Osteoblast (primary cell): Measurements from ENCODE around the gene ZEB2. TPM values are rescaled to one million over a fixed set of nuclear protein-coding genes. Genes with fewer than 3 reads are reported as not detected.

ENCODE experiments used
- DNase-seq: peaks from one replicate; pipeline ENCODE4 v3.0.0; 2011; ENCODE audit warnings: low spot score, mixed read lengths; ENCODE audit not compliant: insufficient read length; ENCODE audit errors: missing footprints
- H2AFZ ChIP-seq: 2 replicates; pipeline ENCODE4 v1.6.0; 2011; ENCODE audit warnings: mild to moderate bottlenecking, low read length
- H3K27ac ChIP-seq: 2 replicates; pipeline ENCODE4 v1.5.1; 2011; ENCODE audit warnings: mild to moderate bottlenecking, low read depth, low read length, moderate library complexity
- H3K27me3 ChIP-seq: 2 replicates; pipeline ENCODE4 v1.6.0; 2012; ENCODE audit warnings: mild to moderate bottlenecking, control low read depth, inconsistent platforms, low read length, moderate library complexity; ENCODE audit not compliant: insufficient read depth
- H3K36me3 ChIP-seq: 2 replicates; pipeline ENCODE4 v1.5.1; 2011; ENCODE audit warnings: mild to moderate bottlenecking, low read length, control low read depth, moderate library complexity; ENCODE audit not compliant: insufficient read depth
- H3K4me1 ChIP-seq: 2 replicates; pipeline ENCODE4 v1.5.1; 2011; ENCODE audit warnings: mild to moderate bottlenecking, low read length, control low read depth, moderate library complexity; ENCODE audit not compliant: insufficient read depth
- H3K4me2 ChIP-seq: 2 replicates; pipeline ENCODE4 v1.6.0; 2011; ENCODE audit warnings: mild to moderate bottlenecking, low read length; ENCODE audit not compliant: insufficient read depth
- H3K4me3 ChIP-seq: fragments of 200-600 bp; sonication (generic); 3 replicates; pipeline ENCODE4 v1.5.1; 2012; ENCODE audit warnings: mild to moderate bottlenecking, low read length, inconsistent platforms; ENCODE audit not compliant: insufficient read depth
- H3K79me2 ChIP-seq: 2 replicates; pipeline ENCODE4 v1.6.0; 2012; ENCODE audit warnings: mild to moderate bottlenecking, low read length, control low read depth, inconsistent platforms; ENCODE audit not compliant: insufficient read depth
- H3K9me3 ChIP-seq: 2 replicates; pipeline ENCODE4 v1.5.1; 2011; ENCODE audit warnings: low read depth, low read length, control low read depth
- H4K20me1 ChIP-seq: 2 replicates; pipeline ENCODE4 v1.6.0; 2012; ENCODE audit warnings: mild to moderate bottlenecking, low read length, control low read depth; ENCODE audit not compliant: insufficient read depth
- total RNA-seq: library from RNA; depleted of rRNA; stranded (reverse); fragments of >200 nt; gene quantifications from 2 replicates; pipeline ENCODE4 v1.2.3, GENCODE V29; 2012
- TF ChIP-seq, protein P1 (sequence below): IDR thresholded peaks from 2 replicates; pipeline ENCODE4 v1.5.1; 2011; ENCODE audit warnings: mild to moderate bottlenecking, low read depth, low read length, moderate library complexity; ENCODE audit errors: extremely low read depth

Gene ZEB2
- total RNA-seq, 1 donor, result 119 TPM

DNA sequence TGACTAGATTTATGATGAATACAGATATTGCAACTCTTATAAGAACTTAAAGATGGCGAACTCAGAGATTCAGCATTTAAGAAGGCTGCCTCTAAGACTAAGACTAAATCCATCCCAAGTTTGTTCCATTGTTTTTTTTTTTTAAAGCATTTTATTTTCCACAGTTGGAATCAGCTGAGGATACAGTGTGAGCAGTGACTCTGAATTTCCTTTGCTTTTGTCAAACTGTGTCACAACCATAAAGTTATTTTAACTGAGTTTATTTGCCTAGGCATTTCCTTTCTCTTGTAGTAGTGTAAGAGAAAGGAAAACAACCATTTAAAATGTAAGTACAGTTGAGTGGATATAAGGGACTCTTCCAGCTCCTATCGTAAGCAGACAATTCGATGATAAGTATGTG is 63.9 kb downstream of the ZEB2 start:
- Histone ChIP-seq H3K36me3 (no peaks in the 10 kb centered on the region), H3K4me3 (no peak overlapping the region), H3K9me3 (no peaks in the 10 kb centered on the region), H2AFZ (no peak overlapping the region), H3K27me3 (no peaks in the 10 kb centered on the region), H3K4me2 (peak overlapping the region; percentile 47), H3K4me1 (peaks cover 71% of the 10 kb centered on the region), H4K20me1 (no peaks in the 10 kb centered on the region), H3K79me2 (peaks cover 98% of the 10 kb centered on the region), H3K27ac (peak overlapping the region; percentile 96)
- TF ChIP-seq, protein P1, sequence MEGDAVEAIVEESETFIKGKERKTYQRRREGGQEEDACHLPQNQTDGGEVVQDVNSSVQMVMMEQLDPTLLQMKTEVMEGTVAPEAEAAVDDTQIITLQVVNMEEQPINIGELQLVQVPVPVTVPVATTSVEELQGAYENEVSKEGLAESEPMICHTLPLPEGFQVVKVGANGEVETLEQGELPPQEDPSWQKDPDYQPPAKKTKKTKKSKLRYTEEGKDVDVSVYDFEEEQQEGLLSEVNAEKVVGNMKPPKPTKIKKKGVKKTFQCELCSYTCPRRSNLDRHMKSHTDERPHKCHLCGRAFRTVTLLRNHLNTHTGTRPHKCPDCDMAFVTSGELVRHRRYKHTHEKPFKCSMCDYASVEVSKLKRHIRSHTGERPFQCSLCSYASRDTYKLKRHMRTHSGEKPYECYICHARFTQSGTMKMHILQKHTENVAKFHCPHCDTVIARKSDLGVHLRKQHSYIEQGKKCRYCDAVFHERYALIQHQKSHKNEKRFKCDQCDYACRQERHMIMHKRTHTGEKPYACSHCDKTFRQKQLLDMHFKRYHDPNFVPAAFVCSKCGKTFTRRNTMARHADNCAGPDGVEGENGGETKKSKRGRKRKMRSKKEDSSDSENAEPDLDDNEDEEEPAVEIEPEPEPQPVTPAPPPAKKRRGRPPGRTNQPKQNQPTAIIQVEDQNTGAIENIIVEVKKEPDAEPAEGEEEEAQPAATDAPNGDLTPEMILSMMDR, result no peak
- no peak for DNase-seq

- peak overlapping the region; percentile 96 for H3K27ac ChIP-seq
- H4K20me1 ChIP-seq, result no peaks in the 10 kb centered on the region
- H3K4me2 ChIP-seq, result peak overlapping the region; percentile 47
- no peak for DNase-seq
- H3K4me3 ChIP-seq, result peak overlapping the region; percentile 1
- H3K4me1 ChIP-seq, result peaks cover 58% of the 10 kb centered on the region
- H2AFZ ChIP-seq, result no peak overlapping the region
- no peaks in the 10 kb centered on the region for H3K27me3 ChIP-seq
- TF ChIP-seq, protein P1, result no peak
- no peaks in the 10 kb centered on the region for H3K9me3 ChIP-seq
- H3K36me3 ChIP-seq, result no peaks in the 10 kb centered on the region
- H3K79me2 ChIP-seq, result peaks cover 98% of the 10 kb centered on the region
These were observed 65.2 kb downstream of the ZEB2 start for GRCh38 chr2:144454466-144455287.

DNA sequence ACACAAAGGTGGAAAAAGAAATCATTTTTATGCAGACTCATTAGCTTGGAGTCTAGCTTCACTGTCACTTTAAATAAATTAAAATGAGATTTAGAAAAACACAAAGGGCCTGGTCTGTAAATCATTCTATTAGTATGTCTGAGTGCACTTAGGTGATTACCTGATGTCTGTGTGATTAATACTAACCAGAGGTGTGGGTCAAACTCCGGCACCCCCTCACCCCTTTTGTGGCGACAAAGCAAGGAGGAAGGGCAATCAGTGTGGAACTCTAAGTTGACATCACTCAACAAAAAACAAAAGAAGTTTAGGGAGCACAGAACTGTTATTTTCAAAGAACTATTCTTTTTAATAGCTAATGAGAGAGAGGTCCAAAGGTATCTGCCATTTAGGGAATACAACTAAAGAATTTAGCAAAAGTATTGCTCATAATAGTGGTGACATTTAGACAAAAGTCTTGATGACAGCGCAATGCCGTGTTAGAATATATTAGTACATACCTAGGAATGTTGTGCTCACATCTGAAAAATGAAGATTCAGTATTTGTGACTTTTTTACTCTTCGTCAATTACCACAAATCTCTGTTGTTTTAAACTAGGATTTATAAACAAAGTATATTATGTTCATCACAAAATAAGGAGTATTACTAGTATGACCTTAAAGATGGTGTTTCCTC is 66.3 kb downstream of the ZEB2 start:
- Histone ChIP-seq H3K4me2 (peak overlapping the region; percentile 47), H2AFZ (no peak overlapping the region), H3K4me1 (peaks cover 48% of the 10 kb centered on the region), H3K4me3 (no peak overlapping the region), H3K9me3 (no peaks in the 10 kb centered on the region), H3K27ac (peak overlapping the region; percentile 96), H4K20me1 (no peaks in the 10 kb centered on the region), H3K36me3 (no peaks in the 10 kb centered on the region), H3K27me3 (no peaks in the 10 kb centered on the region), H3K79me2 (peaks cover 98% of the 10 kb centered on the region)
- no peak for DNase-seq
- TF ChIP-seq, protein P1, result no peak

DNA sequence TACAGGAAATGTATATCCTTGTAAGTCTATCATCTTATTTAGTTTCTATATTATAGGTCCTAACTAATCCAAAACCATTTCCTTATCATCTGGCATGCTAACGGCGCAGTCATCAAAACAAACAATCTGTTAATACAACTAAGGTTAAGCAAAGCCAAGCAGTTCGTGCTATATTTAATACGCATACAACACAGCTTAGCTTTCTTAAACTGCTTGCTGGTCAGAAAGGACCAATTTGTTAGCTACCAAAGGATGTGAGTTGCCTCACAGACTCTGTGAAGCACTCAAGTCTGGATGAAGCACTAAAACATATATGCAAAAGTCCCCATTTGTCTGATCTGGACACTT is 67.0 kb downstream of the ZEB2 start:
- DNase-seq, result no peak
- H3K27ac ChIP-seq, result peak overlapping the region; percentile 96
- no peak overlapping the region for H2AFZ ChIP-seq
- H3K4me1 ChIP-seq, result peaks cover 48% of the 10 kb centered on the region
- TF ChIP-seq, protein P1, result no peak
- no peaks in the 10 kb centered on the region for H3K27me3 ChIP-seq
- H3K79me2 ChIP-seq, result peaks cover 98% of the 10 kb centered on the region
- no peaks in the 10 kb centered on the region for H4K20me1 ChIP-seq
- no peaks in the 10 kb centered on the region for H3K9me3 ChIP-seq
- H3K4me2 ChIP-seq, result peak overlapping the region; percentile 47
- no peaks in the 10 kb centered on the region for H3K36me3 ChIP-seq
- peak overlapping the region; percentile 2 for H3K4me3 ChIP-seq
